GM21576 (cell line): ENCODE results near the gene NTM.
"Not testable (repeated sequence)": the region's sequence is repeated elsewhere in the genome, so short reads cannot be mapped to it uniquely, and the experiment has no call there.

Source experiments
- ATAC-seq: cut with Tn5 transposase; IDR thresholded peaks from one replicate; pipeline ENCODE4 v1.9.1; 2021; ENCODE audit warnings: mild to moderate bottlenecking, moderate library complexity; ENCODE audit not compliant: unreplicated experiment

NTM gene

GRCh38 chr11:132349811-132350733 lies 979.7 kb downstream of the NTM start:
- ATAC-seq: no peak

GRCh38 chr11:132351050-132351449 lies 980.6 kb downstream of the NTM start:
- ATAC-seq: no peak

GRCh38 chr11:132352497-132352896 lies 982.1 kb downstream of the NTM start:
- ATAC-seq: no peak

GRCh38 chr11:132353255-132353654 lies 982.8 kb downstream of the NTM start:
- no peak for ATAC-seq

- ATAC-seq: peak; percentile 75
Observed at GRCh38 chr11:132357811-132358572, 987.6 kb downstream of the NTM start.

- peak; percentile 38 for ATAC-seq
Observed at GRCh38 chr11:132358573-132358953, 988.1 kb downstream of the NTM start.

- ATAC-seq: no peak
Observed at GRCh38 chr11:132361011-132361550, 990.7 kb downstream of the NTM start.

- ATAC-seq: no peak
Observed at GRCh38 chr11:132365650-132366049, 995.2 kb downstream of the NTM start.

- ATAC-seq: no peak
Observed at GRCh38 chr11:132367293-132367692, 996.9 kb downstream of the NTM start.

- ATAC-seq: not testable (repeated sequence)
Observed at GRCh38 chr11:132370114-132370513, 999.7 kb downstream of the NTM start.

- no peak for ATAC-seq
Observed at GRCh38 chr11:132373405-132374143, 1003.2 kb downstream of the NTM start.

- ATAC-seq: no peak
Observed at GRCh38 chr11:132379540-132379939, 1009.1 kb downstream of the NTM start.
